Measurements from ENCODE around the gene GIN1. TPM values are rescaled to one million over a fixed set of nuclear protein-coding genes. Genes with fewer than 3 reads are reported as not detected.
"Not testable (repeated sequence)": the region's sequence is repeated elsewhere in the genome, so short reads cannot be mapped to it uniquely, and the experiment has no call there.

GIN1 gene
- total RNA-seq, 1 experiment from 2014 or later: 5.7 TPM

DNA sequence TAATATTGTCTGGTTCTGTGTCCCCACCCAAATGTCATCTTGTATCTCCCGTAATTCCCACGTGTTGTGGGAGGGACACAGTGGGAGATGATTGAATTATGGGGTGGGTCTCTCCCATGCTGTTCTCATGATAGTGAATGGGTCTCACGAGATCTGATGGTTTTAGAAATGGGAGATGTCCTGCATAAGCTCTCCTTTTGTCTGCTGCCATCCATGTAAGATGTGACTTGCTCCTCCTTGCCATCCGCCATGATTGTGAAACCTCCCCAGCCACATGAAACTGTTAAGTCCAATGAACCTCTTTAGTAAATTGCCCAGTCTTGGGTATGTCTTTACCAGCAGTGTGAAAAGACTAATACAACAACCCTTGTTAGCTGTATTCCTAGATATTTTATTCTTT is 44.5 kb downstream of the GIN1 start:
- ATAC-seq: no peak
- H3K4me1 Mint-ChIP-seq: no peaks in the 10 kb centered on the region
- CTCF ChIA-PET: no interaction called here

DNA sequence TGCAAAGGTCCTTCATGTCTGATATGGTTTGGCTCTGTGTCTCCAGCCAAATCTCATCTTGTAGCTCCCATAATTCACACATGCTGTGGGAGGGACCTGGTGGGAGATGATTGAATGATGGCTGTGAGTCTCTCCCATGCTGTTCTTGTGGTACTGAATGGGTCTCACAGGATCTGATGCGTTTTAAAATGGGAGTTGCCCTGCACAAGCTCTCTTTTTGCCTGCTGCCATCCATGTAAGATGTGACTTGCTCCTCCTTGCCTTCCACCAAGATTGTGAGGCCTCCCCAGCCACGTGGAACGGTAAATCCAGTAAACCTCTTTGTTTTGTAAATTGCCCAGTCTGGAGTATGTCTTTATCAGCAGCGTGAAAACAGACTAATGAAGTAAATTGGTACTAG is 46.4 kb downstream of the GIN1 start:
- H3K27me3 Mint-ChIP-seq (ENCODE audit: low read depth); POLR2A ChIA-PET; H3K4me3 Mint-ChIP-seq; ATAC-seq; DNase-seq (ENCODE audit: low spot score); H3K4me1 Mint-ChIP-seq; H3K27ac Mint-ChIP-seq; CTCF ChIA-PET: not testable (repeated sequence)
- Mint-ChIP-seq H3K9me3 (peaks cover 61% of the 10 kb centered on the region), H3K36me3 (peaks cover 56% of the 10 kb centered on the region)

More for the DNA sequence above, 44.5 kb downstream of the GIN1 start:
- DNase-seq (ENCODE audit: low spot score): no peak
- POLR2A ChIA-PET: no interaction called here
- Mint-ChIP-seq H3K36me3 (peaks cover 66% of the 10 kb centered on the region), H3K9me3 (peaks cover 73% of the 10 kb centered on the region), H3K4me3 (no peak overlapping the region), H3K27ac (no peak overlapping the region), H3K27me3 (ENCODE audit: low read depth) (peaks cover 11% of the 10 kb centered on the region; the same call in 1 of the 2 replicates)
- TF ChIP-seq FOXP1 (CRISPR knock-in tag; IDR thresholded peaks at IDR 0.05; ENCODE audit: borderline replicate concordance) (no peak), AFF4 (CRISPR knock-in tag; IDR thresholded peaks at IDR 0.05; ENCODE audit: borderline replicate concordance) (no peak), ZNF121 (CRISPR knock-in tag; IDR thresholded peaks at IDR 0.05) (no peak), SMAD4 (CRISPR knock-in tag; IDR thresholded peaks at IDR 0.05) (no peak), NFATC4 (CRISPR knock-in tag; IDR thresholded peaks at IDR 0.05) (no peak), HMGA2 (CRISPR knock-in tag; IDR thresholded peaks at IDR 0.05) (no peak), IRF2 (CRISPR knock-in tag; IDR thresholded peaks at IDR 0.05; ENCODE audit: borderline replicate concordance, low read depth) (no peak), ZNF671 (CRISPR knock-in tag; IDR thresholded peaks at IDR 0.05) (no peak), ZBTB21 (CRISPR knock-in tag; IDR thresholded peaks at IDR 0.05; ENCODE audit: borderline replicate concordance) (no peak), ETV6 (CRISPR knock-in tag; IDR thresholded peaks at IDR 0.05) (no peak), GRHL2 (CRISPR knock-in tag; IDR thresholded peaks at IDR 0.05; ENCODE audit: insufficient replicate concordance, severe bottlenecking) (no peak), EMX1 (CRISPR knock-in tag; IDR thresholded peaks at IDR 0.05) (no peak), CREB1 (CRISPR knock-in tag; IDR thresholded peaks at IDR 0.05) (no peak), AR (CRISPR knock-in tag; IDR thresholded peaks at IDR 0.05) (no peak)
- TF ChIP-seq, protein P1, sequence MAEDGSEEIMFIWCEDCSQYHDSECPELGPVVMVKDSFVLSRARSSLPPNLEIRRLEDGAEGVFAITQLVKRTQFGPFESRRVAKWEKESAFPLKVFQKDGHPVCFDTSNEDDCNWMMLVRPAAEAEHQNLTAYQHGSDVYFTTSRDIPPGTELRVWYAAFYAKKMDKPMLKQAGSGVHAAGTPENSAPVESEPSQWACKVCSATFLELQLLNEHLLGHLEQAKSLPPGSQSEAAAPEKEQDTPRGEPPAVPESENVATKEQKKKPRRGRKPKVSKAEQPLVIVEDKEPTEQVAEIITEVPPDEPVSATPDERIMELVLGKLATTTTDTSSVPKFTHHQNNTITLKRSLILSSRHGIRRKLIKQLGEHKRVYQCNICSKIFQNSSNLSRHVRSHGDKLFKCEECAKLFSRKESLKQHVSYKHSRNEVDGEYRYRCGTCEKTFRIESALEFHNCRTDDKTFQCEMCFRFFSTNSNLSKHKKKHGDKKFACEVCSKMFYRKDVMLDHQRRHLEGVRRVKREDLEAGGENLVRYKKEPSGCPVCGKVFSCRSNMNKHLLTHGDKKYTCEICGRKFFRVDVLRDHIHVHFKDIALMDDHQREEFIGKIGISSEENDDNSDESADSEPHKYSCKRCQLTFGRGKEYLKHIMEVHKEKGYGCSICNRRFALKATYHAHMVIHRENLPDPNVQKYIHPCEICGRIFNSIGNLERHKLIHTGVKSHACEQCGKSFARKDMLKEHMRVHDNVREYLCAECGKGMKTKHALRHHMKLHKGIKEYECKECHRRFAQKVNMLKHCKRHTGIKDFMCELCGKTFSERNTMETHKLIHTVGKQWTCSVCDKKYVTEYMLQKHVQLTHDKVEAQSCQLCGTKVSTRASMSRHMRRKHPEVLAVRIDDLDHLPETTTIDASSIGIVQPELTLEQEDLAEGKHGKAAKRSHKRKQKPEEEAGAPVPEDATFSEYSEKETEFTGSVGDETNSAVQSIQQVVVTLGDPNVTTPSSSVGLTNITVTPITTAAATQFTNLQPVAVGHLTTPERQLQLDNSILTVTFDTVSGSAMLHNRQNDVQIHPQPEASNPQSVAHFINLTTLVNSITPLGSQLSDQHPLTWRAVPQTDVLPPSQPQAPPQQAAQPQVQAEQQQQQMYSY (CRISPR knock-in tag; IDR thresholded peaks at IDR 0.05): no peak
- TF ChIP-seq, protein P2, sequence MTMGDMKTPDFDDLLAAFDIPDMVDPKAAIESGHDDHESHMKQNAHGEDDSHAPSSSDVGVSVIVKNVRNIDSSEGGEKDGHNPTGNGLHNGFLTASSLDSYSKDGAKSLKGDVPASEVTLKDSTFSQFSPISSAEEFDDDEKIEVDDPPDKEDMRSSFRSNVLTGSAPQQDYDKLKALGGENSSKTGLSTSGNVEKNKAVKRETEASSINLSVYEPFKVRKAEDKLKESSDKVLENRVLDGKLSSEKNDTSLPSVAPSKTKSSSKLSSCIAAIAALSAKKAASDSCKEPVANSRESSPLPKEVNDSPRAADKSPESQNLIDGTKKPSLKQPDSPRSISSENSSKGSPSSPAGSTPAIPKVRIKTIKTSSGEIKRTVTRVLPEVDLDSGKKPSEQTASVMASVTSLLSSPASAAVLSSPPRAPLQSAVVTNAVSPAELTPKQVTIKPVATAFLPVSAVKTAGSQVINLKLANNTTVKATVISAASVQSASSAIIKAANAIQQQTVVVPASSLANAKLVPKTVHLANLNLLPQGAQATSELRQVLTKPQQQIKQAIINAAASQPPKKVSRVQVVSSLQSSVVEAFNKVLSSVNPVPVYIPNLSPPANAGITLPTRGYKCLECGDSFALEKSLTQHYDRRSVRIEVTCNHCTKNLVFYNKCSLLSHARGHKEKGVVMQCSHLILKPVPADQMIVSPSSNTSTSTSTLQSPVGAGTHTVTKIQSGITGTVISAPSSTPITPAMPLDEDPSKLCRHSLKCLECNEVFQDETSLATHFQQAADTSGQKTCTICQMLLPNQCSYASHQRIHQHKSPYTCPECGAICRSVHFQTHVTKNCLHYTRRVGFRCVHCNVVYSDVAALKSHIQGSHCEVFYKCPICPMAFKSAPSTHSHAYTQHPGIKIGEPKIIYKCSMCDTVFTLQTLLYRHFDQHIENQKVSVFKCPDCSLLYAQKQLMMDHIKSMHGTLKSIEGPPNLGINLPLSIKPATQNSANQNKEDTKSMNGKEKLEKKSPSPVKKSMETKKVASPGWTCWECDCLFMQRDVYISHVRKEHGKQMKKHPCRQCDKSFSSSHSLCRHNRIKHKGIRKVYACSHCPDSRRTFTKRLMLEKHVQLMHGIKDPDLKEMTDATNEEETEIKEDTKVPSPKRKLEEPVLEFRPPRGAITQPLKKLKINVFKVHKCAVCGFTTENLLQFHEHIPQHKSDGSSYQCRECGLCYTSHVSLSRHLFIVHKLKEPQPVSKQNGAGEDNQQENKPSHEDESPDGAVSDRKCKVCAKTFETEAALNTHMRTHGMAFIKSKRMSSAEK (CRISPR knock-in tag; IDR thresholded peaks at IDR 0.05; ENCODE audit: borderline replicate concordance): no peak
